Sigmoid colon (tissue), 4 donors: ENCODE measurements around the gene FAM89A.

Experiments used
- POLR2AphosphoS5 ChIP-seq, 4 donors: sonication (generic); formaldehyde crosslinking; IDR thresholded peaks; one replicate each; pipeline ENCODE4 v1.6.1; 2017; ENCODE audit warnings: antibody characterized with exemption in 4 of 4
- TF ChIP-seq, protein P1 (sequence below), 4 experiments: fragments of 450-650 bp in 3 of 4; fragments of 200-600 bp in 1 of 4; IDR thresholded peaks; one replicate each; pipeline ENCODE4 v1.5.1; 2016 to 2019; ENCODE audit warnings: antibody characterized with exemption in 4 of 4, mild to moderate bottlenecking in 3 of 4, moderate library complexity in 2 of 4

DNA sequence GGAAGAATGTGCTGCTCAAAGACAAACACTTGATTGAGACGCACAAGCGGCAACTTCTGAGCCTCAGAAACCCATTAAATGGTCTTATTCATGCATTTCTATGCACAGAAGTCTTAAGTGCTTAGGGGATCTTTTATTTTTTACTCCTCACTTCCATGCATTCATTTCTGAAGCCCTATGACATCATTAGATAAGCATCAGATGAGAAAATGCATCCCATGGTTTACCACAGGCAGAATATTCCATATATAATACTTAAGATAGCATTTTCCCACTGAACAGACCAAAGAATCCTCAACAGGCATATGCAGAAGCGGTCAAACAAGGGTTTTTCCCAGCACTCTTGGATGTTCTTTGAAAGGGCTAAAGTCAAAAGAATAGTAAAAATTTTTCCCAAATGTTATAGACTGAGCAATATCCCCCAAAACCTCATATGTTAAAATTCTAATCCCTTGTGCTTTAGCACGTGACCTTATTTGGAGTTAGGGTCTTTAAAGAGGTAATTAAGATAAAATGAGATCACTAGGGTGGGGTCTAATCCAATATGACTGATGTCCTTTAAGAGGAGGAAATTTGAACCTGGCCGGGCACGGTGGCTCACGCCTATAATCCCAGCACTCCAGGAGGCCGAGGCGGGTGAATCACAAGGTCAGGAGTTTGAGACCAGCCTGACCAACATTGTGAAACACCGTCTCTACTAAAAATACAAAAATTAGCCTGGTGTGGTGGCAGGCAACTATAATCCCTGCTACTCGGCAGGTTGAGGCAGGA lies 22.6 kb upstream of the FAM89A start:
- TF ChIP-seq, protein P1, sequence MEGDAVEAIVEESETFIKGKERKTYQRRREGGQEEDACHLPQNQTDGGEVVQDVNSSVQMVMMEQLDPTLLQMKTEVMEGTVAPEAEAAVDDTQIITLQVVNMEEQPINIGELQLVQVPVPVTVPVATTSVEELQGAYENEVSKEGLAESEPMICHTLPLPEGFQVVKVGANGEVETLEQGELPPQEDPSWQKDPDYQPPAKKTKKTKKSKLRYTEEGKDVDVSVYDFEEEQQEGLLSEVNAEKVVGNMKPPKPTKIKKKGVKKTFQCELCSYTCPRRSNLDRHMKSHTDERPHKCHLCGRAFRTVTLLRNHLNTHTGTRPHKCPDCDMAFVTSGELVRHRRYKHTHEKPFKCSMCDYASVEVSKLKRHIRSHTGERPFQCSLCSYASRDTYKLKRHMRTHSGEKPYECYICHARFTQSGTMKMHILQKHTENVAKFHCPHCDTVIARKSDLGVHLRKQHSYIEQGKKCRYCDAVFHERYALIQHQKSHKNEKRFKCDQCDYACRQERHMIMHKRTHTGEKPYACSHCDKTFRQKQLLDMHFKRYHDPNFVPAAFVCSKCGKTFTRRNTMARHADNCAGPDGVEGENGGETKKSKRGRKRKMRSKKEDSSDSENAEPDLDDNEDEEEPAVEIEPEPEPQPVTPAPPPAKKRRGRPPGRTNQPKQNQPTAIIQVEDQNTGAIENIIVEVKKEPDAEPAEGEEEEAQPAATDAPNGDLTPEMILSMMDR (IDR thresholded peaks at IDR 0.05), result no peak
- TF ChIP-seq POLR2AphosphoS5 (IDR thresholded peaks at IDR 0.05), result no peak
